ENCODE data around the gene INTS6L. TPM values are rescaled to one million over a fixed set of nuclear protein-coding genes. Genes with fewer than 3 reads are reported as not detected.
"Not testable (repeated sequence)": the region's sequence is repeated elsewhere in the genome, so short reads cannot be mapped to it uniquely, and the experiment has no call there.

Gene INTS6L
- total RNA-seq, 1 donor from 2014 or later = 10.5 TPM

DNA sequence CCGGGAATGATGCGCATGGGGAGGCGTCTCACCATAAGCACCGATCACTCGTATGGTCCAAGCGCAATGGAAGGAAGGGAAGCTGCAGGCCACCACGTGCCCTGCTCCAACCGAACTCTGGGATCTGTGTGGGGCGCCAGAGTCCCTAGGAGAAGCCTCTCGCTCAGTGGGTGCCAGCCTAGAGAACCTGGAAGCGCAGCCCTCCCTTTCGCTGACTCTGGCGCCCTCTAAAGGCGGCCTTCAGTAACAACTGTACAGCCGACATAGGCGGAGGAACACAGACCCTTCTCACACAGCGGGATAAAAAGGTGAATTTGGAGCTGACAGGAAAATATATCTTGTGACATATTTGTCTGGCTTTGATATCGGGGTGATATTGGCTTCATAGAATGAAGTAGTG, 76.0 kb downstream of the INTS6L start:
- no peak for DNase-seq (ENCODE audit: low spot score)

DNA sequence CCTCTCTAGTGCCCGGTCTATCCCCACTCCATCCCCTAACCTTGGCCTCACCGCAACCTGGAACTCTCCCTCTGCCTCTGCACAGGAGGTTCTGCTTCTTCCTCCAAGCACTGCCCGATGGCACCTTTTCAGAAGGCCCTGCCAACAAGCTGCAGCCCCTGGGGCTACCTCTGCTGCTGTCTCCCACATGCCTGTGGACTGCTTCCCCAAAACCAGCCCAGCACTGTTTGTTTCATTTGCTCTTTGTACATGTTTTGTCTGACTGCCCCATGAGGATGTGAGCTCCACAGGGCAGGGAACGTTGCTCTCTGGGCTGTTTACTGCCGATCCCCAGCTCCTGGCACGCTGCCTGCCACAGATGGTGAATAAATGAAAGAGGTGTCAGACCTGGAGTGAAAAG, 85.4 kb downstream of the INTS6L start:
- no peak for DNase-seq (ENCODE audit: low spot score)

DNA sequence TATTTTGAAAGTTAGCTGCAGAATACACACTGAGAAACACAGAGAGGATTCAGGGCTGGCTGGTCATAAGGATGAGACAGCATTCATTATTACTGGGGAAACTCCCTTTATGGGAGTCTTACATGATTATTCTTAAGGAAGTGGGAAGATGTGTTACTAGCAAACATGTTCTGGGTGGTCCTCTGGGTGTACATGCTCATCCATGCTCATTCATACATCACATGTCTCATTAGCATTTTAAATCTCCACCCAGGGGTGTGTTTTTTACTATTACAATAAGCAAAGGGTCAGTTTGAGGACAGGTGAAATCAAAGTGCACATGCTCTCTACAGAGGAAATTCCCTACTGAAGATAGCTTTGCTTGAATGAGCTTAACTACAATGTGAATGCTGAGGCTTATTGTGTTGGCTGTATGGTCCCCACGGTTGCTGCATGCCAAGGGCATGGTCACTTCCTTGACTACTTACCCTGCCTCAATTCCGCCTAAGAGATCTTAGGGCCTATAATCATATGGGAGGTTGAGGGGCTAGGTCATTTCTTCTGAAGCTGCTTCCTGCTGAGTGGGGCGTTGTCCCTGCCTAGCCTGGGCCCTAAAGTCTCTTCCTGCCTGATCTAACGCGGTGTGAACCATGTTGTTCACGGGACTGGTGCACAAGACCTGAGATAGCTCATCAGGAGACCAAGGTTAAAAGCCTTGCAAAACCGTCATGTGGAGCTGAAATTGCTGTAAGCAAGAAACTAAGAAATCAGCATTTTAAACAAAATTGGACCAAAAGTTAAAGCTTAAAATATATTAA, 104.1 kb downstream of the INTS6L start:
- not testable (repeated sequence) for DNase-seq (ENCODE audit: low spot score)

DNA sequence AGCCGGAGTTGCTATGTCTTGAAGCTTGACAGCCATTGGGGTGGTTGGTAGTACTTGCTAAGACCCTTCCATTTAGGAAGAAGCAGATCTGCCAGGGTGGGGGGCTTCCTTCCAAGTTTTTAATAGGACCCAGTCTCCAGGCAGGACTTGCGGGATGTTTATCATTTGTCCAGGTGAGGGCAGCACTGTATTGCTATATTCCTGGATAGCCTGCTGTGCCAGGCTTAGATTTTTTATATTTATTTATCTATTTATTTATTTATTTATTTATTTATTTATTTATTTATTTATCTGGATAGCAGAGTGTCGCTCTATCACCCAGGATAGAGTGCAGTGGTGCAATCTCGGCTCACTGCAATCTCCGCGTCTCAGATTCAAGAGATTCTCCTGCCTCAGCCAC, 105.5 kb downstream of the INTS6L start:
- no peak for DNase-seq (ENCODE audit: low spot score)

DNA sequence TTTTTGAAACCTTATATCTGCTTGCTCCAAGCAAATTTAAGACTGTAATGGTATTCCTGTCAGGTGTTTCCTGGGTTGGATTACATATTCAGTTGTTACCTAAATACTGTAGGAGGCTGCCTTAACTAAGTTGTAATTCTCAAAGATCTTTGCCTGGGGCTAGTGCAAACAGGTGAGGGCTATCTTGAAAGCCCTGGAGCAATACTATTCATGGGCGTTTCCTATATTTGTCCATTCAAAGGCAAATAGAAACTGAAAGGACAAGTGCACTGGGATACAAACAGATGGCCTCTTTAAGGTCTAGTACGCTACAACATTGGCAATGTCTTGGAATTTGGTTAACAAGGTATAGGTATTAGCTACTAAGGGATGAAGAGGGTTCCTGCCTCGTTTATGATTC, 108.9 kb downstream of the INTS6L start:
- no peak for DNase-seq (ENCODE audit: low spot score)

Other genes with a start within 250 kb of the INTS6L start
- gene ETDC, start 211.2 kb upstream of the INTS6L start, total RNA-seq = not detected
- 8.8 TPM for gene ZNF75D, start 176.6 kb upstream of the INTS6L start, total RNA-seq
- 4.7 TPM for gene ZNF449, start 175.9 kb upstream of the INTS6L start, total RNA-seq
- gene SMIM10L2A, start 98.7 kb upstream of the INTS6L start, total RNA-seq = 1.9 TPM
- not detected for gene CT45A1, start 193.0 kb downstream of the INTS6L start, total RNA-seq
- not detected for gene CT45A3, start 247.5 kb downstream of the INTS6L start, total RNA-seq

All from mucosa of gallbladder (tissue), 1 donor.